ENCODE measurements around the gene GPATCH2. TPM values are rescaled to one million over a fixed set of nuclear protein-coding genes. Genes with fewer than 3 reads are reported as not detected.

Gene GPATCH2
- total and polyA plus RNA-seq, 10 of the 15 experiments (the other 5 are each of a cell fraction or from before 2014, with no cell fraction given) = 3.2 to 12.2 (median 5.4) TPM

DNA sequence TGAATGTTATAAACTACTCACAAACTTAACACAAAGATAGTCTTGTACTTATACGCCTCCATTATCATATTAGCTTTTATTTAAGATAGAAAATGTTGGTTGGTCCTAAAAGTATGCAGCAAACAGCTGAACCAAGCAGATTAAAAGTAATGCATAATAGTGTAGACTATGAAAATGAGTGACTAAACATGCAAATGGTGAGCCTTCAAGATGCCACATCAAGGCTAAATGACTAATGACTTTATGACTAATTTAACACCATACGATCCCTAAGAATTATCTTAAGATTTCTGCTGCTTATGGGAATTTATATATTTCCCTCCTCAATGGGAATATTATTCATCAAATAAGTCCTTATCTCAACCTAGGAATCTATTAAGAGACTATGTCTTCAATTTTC is 4.6 kb downstream of the GPATCH2 start:
- H3K9me3 ChIP-seq (replicated peaks; ENCODE audit: control insufficient read depth, insufficient read depth, low read length) = no peaks in the 10 kb centered on the region
- intact Hi-C loops (cut with micrococcal nuclease; ENCODE audit: unreplicated experiment) (no loop called here), in situ Hi-C loops (cut with MboI) (no loop called here)
- no peak overlapping the region for H2AFZ ChIP-seq (ENCODE audit: control insufficient read depth, low read depth, low read length)
- peaks cover 19% of the 10 kb centered on the region for H3K4me1 ChIP-seq (ENCODE audit: control insufficient read depth, insufficient read depth, low read length)
- H3K4me3 ChIP-seq = no peak overlapping the region
- ChIA-PET RAD21 (ENCODE audit: unreplicated experiment) (no interaction called here), CTCF (no interaction called here), POLR2A (no interaction called here), SMC1A (ENCODE audit: uncharacterized antibody, unreplicated experiment) (no interaction called here)
- FAIRE-seq (no peak), ATAC-seq (no peak), DNase-seq (ENCODE audit: low read depth, low spot score) (no peak)
- H3K27me3 ChIP-seq (replicated peaks in 1 of 2; ENCODE audit: control insufficient read depth in 2 of 2, insufficient read depth in 2 of 2, low read length in 1 of 2) = no peaks in the 10 kb centered on the region
- no peak overlapping the region for H3K4me2 ChIP-seq (ENCODE audit: control insufficient read depth, insufficient read depth)
- no peaks in the 10 kb centered on the region for H4K20me1 ChIP-seq (ENCODE audit: control insufficient read depth, insufficient read depth)
- no TSS peak for BruUV-seq (replicated peaks)
- no peaks in the 10 kb centered on the region for H3K36me3 ChIP-seq (ENCODE audit: control insufficient read depth in 2 of 2, insufficient read depth in 2 of 2, low read length in 1 of 2)
- TF ChIP-seq PKNOX1 (IDR thresholded peaks at IDR 0.05) (no peak), ZBTB40 (IDR thresholded peaks at IDR 0.05; ENCODE audit: borderline replicate concordance) (no peak), MYC (IDR thresholded peaks at IDR 0.05; ENCODE audit: insufficient read depth, insufficient read length, insufficient replicate concordance, low read length, severe bottlenecking) (no peak), BMI1 (IDR thresholded peaks at IDR 0.05; ENCODE audit: borderline replicate concordance) (no peak), SMAD1 (IDR thresholded peaks at IDR 0.05; ENCODE audit: low read depth, partially characterized antibody) (no peak), HDGF (IDR thresholded peaks at IDR 0.05) (no peak), CHD4 (IDR thresholded peaks at IDR 0.05) (no peak), DPF2 (IDR thresholded peaks at IDR 0.05) (no peak), YY1 (IDR thresholded peaks at IDR 0.05; ENCODE audit: low read depth, low read length) (no peak), RELB (IDR thresholded peaks at IDR 0.05; ENCODE audit: low read depth) (no peak), IRF4 (IDR thresholded peaks at IDR 0.05; ENCODE audit: low read depth, low read length) (no peak), FOXM1 (IDR thresholded peaks at IDR 0.05; ENCODE audit: low read depth, low read length) (no peak), REST (IDR thresholded peaks at IDR 0.05; ENCODE audit: low read depth, low read length) (no peak), SMC3 (IDR thresholded peaks at IDR 0.05; ENCODE audit: borderline replicate concordance, low read length) (no peak), NFYB (IDR thresholded peaks at IDR 0.05; ENCODE audit: insufficient read depth, low read depth, low read length) (no peak), NR2C1 (IDR thresholded peaks at IDR 0.05) (no peak)
- no peak overlapping the region for H3K27ac ChIP-seq (ENCODE audit: control insufficient read depth, insufficient read depth)
- H3K9ac ChIP-seq (ENCODE audit: control insufficient read depth, insufficient read depth, low read length) = no peak overlapping the region
- WGBS (ENCODE audit: insufficient coverage, insufficient replicate concordance, low lambda C conversion rate, missing lambda C conversion rate) = 100% methylated on average over 2 of the region's 2 CpGs
- peaks cover 14% of the 10 kb centered on the region for H3K79me2 ChIP-seq (ENCODE audit: control insufficient read depth, insufficient read depth, low read length)

Data from GM12878 (cell line).